Subcutaneous abdominal adipose tissue (tissue), 5 donors: Measurements from ENCODE around the gene QTRT2.

Source experiments
- H3K27ac ChIP-seq: one replicate; pipeline ENCODE4 v1.7.0; 2013; ENCODE audit warnings: low read depth, mild to moderate bottlenecking, inconsistent platforms, low read length, moderate library complexity
- H3K27me3 ChIP-seq, 5 donors: one replicate each; pipeline ENCODE4 v1.7.0; 2013; ENCODE audit warnings: low read length in 5 of 5, inconsistent platforms in 1 of 5; ENCODE audit not compliant: control insufficient read depth in 5 of 5, insufficient read depth in 4 of 5
- H3K36me3 ChIP-seq, 5 donors: one replicate each; pipeline ENCODE4 v1.7.0; 2013; ENCODE audit warnings: low read length in 5 of 5; ENCODE audit not compliant: control insufficient read depth in 5 of 5, insufficient read depth in 5 of 5
- H3K4me1 ChIP-seq, 5 donors: one replicate each; pipeline ENCODE4 v1.7.0; 2013; ENCODE audit warnings: low read length in 5 of 5, mild to moderate bottlenecking in 3 of 5, moderate library complexity in 1 of 5; ENCODE audit not compliant: control insufficient read depth in 5 of 5, insufficient read depth in 5 of 5
- H3K4me3 ChIP-seq, 5 donors: one replicate each; pipeline ENCODE4 v1.7.0; 2013; ENCODE audit warnings: low read length in 5 of 5, low read depth in 1 of 5
- H3K9ac ChIP-seq, 5 donors: one replicate each; pipeline ENCODE4 v1.7.0; 2013; ENCODE audit warnings: low read length in 5 of 5, mild to moderate bottlenecking in 4 of 5, moderate library complexity in 3 of 5
- H3K9me3 ChIP-seq, 5 donors: one replicate each; pipeline ENCODE4 v1.7.0; 2013; ENCODE audit warnings: low read length in 5 of 5; ENCODE audit not compliant: control insufficient read depth in 5 of 5
- donor health status: healthy.
- donor health status: healthy.
- donor health status: healthy.
- donor health status: healthy.
- donor health status: healthy.

The QTRT2 gene

DNA sequence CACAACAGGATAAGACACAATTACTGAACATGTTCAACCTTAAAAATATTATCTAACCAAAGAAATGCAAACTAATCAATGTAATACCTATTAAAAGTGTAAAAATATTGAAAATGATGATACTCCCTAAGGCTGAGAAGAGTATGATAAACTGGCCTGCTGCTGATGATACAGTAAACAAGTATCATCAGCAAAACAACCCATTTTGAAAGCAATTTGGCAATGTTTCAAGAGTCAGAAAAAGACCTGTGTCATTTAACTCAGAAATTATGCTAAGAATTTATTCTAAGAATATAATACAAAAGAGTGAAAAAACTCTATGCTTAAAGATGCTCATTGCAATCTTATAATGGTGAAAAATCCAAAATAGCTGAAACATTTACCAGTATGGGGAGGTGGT is 22.3 kb upstream of the QTRT2 start:
- H3K4me3 ChIP-seq: no peak overlapping the region
- H3K27me3 ChIP-seq: no peaks in the 10 kb centered on the region
- H3K4me1 ChIP-seq: no peaks in the 10 kb centered on the region
- H3K9me3 ChIP-seq: no peaks in the 10 kb centered on the region
- H3K36me3 ChIP-seq: peaks cover 0 to 28% (median 3%) of the 10 kb centered on the region in 5 donors
- H3K27ac ChIP-seq: no peak overlapping the region
- no peak overlapping the region for H3K9ac ChIP-seq

DNA sequence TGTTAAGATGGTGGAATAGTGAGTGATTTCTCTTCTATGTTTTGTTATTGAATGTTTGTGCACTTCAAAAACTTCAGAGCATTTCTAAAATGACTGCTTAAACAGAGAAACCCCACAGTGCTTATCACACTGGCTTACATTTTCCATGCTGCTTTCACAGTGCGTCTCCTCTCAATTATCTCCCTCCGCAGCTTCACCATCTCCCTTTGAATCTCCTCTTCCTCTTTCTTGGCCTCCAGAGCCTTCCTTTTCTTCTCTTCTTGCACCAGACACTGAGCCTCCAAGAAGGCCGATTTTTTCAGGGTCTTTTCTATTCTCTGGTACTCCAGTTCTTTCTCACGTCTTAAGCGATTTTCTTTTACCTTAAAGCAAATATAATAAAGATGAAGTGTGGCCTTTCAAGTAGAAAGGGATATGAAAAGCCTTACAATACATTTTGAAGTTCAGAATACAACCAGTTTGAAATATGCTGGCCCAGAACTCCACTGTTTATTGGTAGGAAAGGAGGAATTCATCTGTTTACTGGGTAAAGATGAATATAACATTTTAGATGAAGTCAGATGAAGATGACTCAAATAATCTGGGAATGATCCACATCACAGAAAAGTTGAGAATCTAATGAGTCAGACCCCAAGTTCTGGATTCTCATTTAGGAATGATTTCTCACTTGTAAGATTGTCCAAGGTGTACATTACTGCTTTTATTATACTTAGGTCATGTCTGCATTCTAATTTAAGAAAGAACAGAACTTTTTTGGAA is 21.6 kb upstream of the QTRT2 start:
- Histone ChIP-seq H3K4me3 (no peak overlapping the region), H3K27ac (no peak overlapping the region), H3K9ac (no peak overlapping the region), H3K4me1 (no peaks in the 10 kb centered on the region), H3K9me3 (no peaks in the 10 kb centered on the region), H3K27me3 (no peaks in the 10 kb centered on the region), H3K36me3 (peaks cover 0 to 30% (median 5%) of the 10 kb centered on the region in 5 donors)

DNA sequence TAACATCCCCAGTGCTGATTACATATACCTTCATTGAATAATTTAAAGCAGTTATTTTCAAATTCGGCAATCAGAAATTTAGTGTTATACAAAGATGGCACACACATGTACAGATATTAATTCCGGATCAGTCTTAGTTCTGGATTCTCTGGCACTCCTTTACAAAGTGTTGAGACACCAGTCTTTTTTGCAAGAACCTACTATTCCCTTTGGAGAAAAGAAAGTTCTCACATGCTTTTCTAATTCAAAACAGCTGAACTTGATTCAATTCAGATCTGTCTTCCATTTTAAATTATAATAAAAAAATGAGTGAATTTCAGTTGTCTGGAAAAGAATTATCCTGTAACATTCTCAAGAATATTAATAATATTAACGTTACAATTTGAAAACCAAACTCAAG is 20.6 kb upstream of the QTRT2 start:
- no peak overlapping the region for H3K9ac ChIP-seq
- H3K36me3 ChIP-seq: peaks cover 0 to 32% (median 6%) of the 10 kb centered on the region in 5 donors
- no peak overlapping the region for H3K4me3 ChIP-seq
- H3K27me3 ChIP-seq: no peaks in the 10 kb centered on the region
- no peaks in the 10 kb centered on the region for H3K9me3 ChIP-seq
- no peak overlapping the region for H3K27ac ChIP-seq
- no peaks in the 10 kb centered on the region for H3K4me1 ChIP-seq

DNA sequence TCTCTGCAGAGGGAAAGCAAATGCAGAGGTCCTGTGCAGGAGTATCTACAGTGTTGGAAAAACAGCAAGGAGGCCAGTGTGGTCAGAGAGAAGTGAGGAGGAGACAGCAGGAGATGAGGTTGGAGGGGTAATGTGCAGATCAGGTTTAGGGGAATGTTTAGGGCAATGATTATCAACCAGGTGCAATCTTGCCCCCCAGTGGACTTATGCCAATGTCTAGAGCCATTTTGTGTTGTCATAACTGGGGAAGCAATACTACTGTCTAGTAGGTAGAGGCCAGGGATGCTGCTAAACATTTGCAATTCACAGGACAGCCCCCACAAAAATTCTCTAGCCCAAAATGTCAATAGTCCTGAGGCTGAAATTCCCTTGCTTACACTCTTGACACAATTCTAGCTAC is 13.3 kb upstream of the QTRT2 start:
- Histone ChIP-seq H3K4me3 (no peak overlapping the region), H3K4me1 (no peaks in the 10 kb centered on the region), H3K9me3 (no peaks in the 10 kb centered on the region), H3K36me3 (peaks cover 0 to 11% (median 3%) of the 10 kb centered on the region in 5 donors), H3K27me3 (no peaks in the 10 kb centered on the region), H3K9ac (no peak overlapping the region), H3K27ac (no peak overlapping the region)

DNA sequence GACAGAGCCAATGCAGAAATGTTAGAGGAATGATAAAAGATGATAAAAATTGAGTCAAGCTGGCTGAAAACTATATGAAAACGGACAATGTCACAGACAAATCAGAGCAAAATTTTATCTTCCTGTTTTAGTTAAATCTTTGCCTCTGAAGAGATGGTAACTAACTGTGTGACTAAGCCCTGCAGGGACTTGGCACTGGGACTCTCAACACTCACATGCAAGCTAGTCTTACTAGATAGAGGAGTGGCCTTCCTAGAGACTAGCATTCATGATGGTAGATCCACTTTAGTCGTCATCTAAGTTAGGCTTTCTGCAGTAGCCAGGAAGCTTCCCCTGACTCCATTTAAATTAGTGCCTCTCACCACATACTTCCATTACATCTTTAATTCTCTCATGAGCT is 4.3 kb upstream of the QTRT2 start:
- peaks cover 3 to 15% (median 13%) of the 10 kb centered on the region in 5 donors for H3K4me1 ChIP-seq
- no peaks in the 10 kb centered on the region for H3K36me3 ChIP-seq
- no peak overlapping the region for H3K9ac ChIP-seq
- no peak overlapping the region for H3K27ac ChIP-seq
- no peak overlapping the region for H3K4me3 ChIP-seq
- H3K9me3 ChIP-seq: no peaks in the 10 kb centered on the region
- no peaks in the 10 kb centered on the region for H3K27me3 ChIP-seq

DNA sequence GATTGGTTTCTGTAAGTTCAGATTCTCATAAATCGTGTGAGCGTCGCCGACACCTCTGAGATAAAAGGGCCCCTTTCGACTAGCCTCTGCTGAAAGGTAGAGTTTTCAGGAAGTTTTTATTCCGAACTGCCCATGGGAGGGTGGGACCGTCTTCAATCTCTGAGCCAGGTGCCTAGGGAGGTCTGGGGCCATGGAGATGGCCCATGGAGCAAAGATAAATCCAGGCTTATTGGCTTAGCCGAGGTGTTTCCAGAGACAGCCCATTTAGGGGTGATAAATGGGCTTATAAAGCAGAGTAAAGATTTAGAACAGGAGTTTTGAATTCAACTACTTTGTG is 442 bp downstream of the QTRT2 start:
- Histone ChIP-seq H3K36me3 (peaks cover 0 to 4% (median 0%) of the 10 kb centered on the region in 5 donors), H3K4me3 (peak overlapping the region; percentile 67 to 100 (median 97)), H3K9me3 (no peaks in the 10 kb centered on the region), H3K27ac (peak overlapping the region; percentile 71), H3K9ac (peak overlapping the region; percentile 43 to 93 (median 73)), H3K4me1 (peaks cover 6 to 25% (median 22%) of the 10 kb centered on the region in 5 donors), H3K27me3 (no peaks in the 10 kb centered on the region)

DNA sequence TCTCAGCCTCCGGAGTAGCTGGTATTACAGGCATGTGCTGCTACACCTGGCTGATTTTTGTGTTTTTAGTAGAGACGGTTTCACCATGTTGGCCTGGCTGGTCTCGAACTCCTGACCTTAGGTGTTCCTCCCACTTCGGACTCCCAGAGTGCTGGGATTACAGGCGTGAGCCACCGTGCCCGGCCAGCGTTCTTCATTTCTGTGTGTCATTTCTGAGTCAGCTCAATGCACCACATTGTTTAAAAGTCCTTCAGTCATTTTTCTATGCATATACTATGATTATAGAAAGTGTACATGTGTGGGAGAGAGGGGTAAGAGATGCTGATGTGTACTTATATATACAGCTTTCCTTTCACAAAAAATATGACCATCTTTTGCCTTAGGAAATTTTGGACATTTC is 2.1 kb downstream of the QTRT2 start:
- Histone ChIP-seq H3K4me3 (no peak overlapping the region), H3K36me3 (peaks cover 0 to 4% (median 0%) of the 10 kb centered on the region in 5 donors), H3K27ac (no peak overlapping the region), H3K4me1 (peaks cover 6 to 25% (median 22%) of the 10 kb centered on the region in 5 donors), H3K9ac (peak overlapping the region in 1 of 5 donors; percentile 53), H3K9me3 (no peaks in the 10 kb centered on the region), H3K27me3 (no peaks in the 10 kb centered on the region)

DNA sequence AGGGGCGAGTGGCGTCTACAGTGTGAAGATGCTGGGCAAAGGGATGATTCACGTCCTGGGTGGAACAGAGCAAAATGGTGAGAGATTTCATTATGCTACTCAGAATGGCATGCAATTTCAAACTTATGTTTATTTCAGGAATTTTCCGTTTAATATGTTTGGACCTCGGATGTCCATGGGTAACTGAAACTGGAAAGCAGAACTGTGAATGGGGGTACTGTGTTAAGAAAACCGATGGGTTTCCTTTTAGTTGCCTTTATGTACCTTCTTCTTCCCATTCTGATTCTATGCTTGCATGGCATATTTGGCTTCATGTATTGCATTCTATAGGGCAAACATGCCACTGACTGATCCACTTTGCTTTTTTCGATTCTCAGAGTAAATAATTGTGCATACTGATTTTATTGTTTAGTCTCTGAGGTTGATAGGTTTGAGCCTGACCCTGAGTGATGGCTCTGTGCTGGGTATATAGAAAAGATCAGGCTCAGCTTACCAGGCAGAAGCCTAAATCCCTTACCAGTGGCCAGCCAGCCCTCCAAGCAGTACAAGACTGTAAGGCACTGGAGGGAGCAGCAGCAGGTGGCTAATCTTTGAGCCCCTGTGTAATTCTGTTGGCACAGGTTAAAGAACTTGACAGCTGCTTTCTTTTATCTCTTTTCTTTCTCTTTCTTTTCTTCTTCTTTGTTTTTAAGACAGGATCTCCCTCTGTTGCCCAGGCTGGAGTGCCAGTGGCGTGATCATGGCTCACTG is 4.5 kb downstream of the QTRT2 start:
- Histone ChIP-seq H3K9ac (no peak overlapping the region), H3K36me3 (peaks cover 4 to 11% (median 9%) of the 10 kb centered on the region in 5 donors), H3K4me1 (peaks cover 6 to 17% (median 13%) of the 10 kb centered on the region in 5 donors), H3K27ac (no peak overlapping the region), H3K9me3 (no peaks in the 10 kb centered on the region), H3K27me3 (no peaks in the 10 kb centered on the region), H3K4me3 (no peak overlapping the region)

DNA sequence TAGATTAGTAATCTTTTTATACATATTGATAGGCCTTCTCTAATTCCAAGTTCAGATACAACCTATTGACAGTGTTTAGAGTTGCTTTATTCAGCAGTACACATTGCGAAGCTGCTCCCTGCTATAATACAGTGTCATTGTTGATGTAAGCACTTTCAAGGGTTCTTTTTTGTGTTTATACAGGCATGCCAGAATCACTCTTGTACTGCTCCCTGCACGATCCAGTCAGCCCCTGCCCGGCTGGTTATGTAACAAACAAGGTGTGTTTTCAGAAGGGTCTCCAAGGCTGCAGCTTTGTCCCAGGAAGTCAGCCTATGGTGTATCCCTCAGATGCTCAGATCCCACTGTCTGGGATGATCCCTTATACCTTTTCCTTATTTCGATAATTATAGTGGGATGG is 11.3 kb downstream of the QTRT2 start:
- Histone ChIP-seq H3K4me1 (no peaks in the 10 kb centered on the region), H3K9ac (no peak overlapping the region), H3K4me3 (no peak overlapping the region), H3K36me3 (peaks cover 38 to 53% (median 44%) of the 10 kb centered on the region in 5 donors), H3K27ac (no peak overlapping the region), H3K27me3 (no peaks in the 10 kb centered on the region), H3K9me3 (no peaks in the 10 kb centered on the region)

DNA sequence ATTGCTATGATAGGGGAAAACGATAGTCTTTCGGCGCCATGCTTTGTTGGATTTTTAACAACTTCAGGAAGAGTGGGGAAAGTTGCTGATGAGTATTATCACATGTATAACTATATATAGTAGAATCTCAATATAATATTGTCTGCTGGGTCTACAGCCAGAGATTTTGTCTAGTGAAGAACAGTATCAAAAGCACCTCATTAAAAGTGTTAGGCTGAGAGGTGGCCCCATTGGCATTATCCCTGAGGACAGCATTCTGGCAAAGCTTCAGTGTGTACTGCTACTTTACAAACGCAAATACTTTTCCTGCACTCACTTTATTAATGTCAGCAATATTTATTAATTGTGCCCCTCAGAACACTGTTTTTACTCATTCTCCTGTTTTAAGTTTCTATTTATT is 11.8 kb downstream of the QTRT2 start:
- Histone ChIP-seq H3K9ac (no peak overlapping the region), H3K36me3 (peaks cover 38 to 57% (median 49%) of the 10 kb centered on the region in 5 donors), H3K4me1 (no peaks in the 10 kb centered on the region), H3K27me3 (no peaks in the 10 kb centered on the region), H3K4me3 (no peak overlapping the region), H3K9me3 (no peaks in the 10 kb centered on the region), H3K27ac (no peak overlapping the region)
